ENCODE results near the gene MED23. TPM values are rescaled to one million over a fixed set of nuclear protein-coding genes. Genes with fewer than 3 reads are reported as not detected.

Gene MED23
- polyA plus RNA-seq, 1 of the 3 experiments (the other 2 are of a cell fraction), result 10.1 TPM

- Histone ChIP-seq H2AFZ (ENCODE audit: low read depth) (no peak overlapping the region), H3K79me2 (ENCODE audit: insufficient read depth) (no peaks in the 10 kb centered on the region), H3K4me3 (ENCODE audit: low read depth in 2 of 2, low read length in 1 of 2) (no peak overlapping the region), H4K20me1 (ENCODE audit: insufficient read depth) (no peaks in the 10 kb centered on the region), H3K9me2 (no peaks in the 10 kb centered on the region), H3K36me3 (replicated peaks in 1 of 2; ENCODE audit: control insufficient read depth in 1 of 2, insufficient read depth in 2 of 2, low read length in 1 of 2) (no peaks in the 10 kb centered on the region), H3K27me3 (ENCODE audit: insufficient read depth) (0 out of 2 replicates have a peak, but pooled peaks cover under 1% of the 10 kb centered on the region), H3K9me3 (no peaks in the 10 kb centered on the region), H3K4me2 (no peak overlapping the region), H3F3A (replicated peaks; ENCODE audit: insufficient read depth) (no peaks in the 10 kb centered on the region), H3K9ac (no peak overlapping the region), H3K27ac (ENCODE audit: low read depth in 2 of 2, low read length in 1 of 2) (no peak overlapping the region), H3K4me1 (ENCODE audit: control insufficient read depth in 1 of 2, insufficient read depth in 2 of 2, low read depth in 1 of 2, low read length in 1 of 2) (no peaks in the 10 kb centered on the region)
- DNase-seq, result no peak
- 96% methylated on average over 1 of the region's 1 CpG for WGBS (ENCODE audit: low lambda C conversion rate)
- ChIA-PET CTCF (no interaction called here), POLR2A (no interaction called here)
- no peak for TF ChIP-seq CHD2 (IDR thresholded peaks at IDR 0.05; ENCODE audit: low read length, partially characterized antibody)
Measured at GRCh38 chr6:131641554-131641953, 13.5 kb upstream of the MED23 start.

- POLR2A ChIA-PET, result no interaction called here
Measured at GRCh38 chr6:131640576-131640975, 12.5 kb upstream of the MED23 start.

GRCh38 chr6:131640100-131640499, 12.1 kb upstream of the MED23 start:
- WGBS (ENCODE audit: low lambda C conversion rate), result 10% methylated on average over 2 of the region's 2 CpGs

More at GRCh38 chr6:131640576-131640975, 12.5 kb upstream of the MED23 start:
- no peak for TF ChIP-seq TCF12 (IDR thresholded peaks at IDR 0.05)
- TF ChIP-seq SIN3A (IDR thresholded peaks at IDR 0.05; ENCODE audit: borderline replicate concordance, low read depth, low read length), result no peak
- TF ChIP-seq RXRA (IDR thresholded peaks at IDR 0.05; ENCODE audit: borderline replicate concordance, low read depth), result no peak
- TF ChIP-seq FOXM1 (IDR thresholded peaks at IDR 0.05; ENCODE audit: low read depth), result no peak
- no peak for TF ChIP-seq RFX5 (IDR thresholded peaks at IDR 0.05; ENCODE audit: low read length)
- TF ChIP-seq EP300 (IDR thresholded peaks at IDR 0.05; ENCODE audit: borderline replicate concordance in 1 of 2, low read depth in 1 of 2, low read length in 1 of 2), result no peak
- Histone ChIP-seq H3K4me2 (no peak overlapping the region), H3K4me3 (ENCODE audit: low read depth in 2 of 2, low read length in 1 of 2) (no peak overlapping the region), H3K79me2 (ENCODE audit: insufficient read depth) (no peaks in the 10 kb centered on the region), H3K27me3 (ENCODE audit: insufficient read depth) (peaks cover 11% of the 10 kb centered on the region), H3F3A (replicated peaks; ENCODE audit: insufficient read depth) (no peaks in the 10 kb centered on the region), H2AFZ (ENCODE audit: low read depth) (no peak overlapping the region), H3K9me3 (no peaks in the 10 kb centered on the region), H3K4me1 (ENCODE audit: control insufficient read depth in 1 of 2, insufficient read depth in 2 of 2, low read depth in 1 of 2, low read length in 1 of 2) (no peaks in the 10 kb centered on the region), H4K20me1 (ENCODE audit: insufficient read depth) (no peaks in the 10 kb centered on the region), H3K27ac (ENCODE audit: low read depth in 2 of 2, low read length in 1 of 2) (no peak overlapping the region), H3K9me2 (no peaks in the 10 kb centered on the region), H3K9ac (no peak overlapping the region), H3K36me3 (replicated peaks in 1 of 2; ENCODE audit: control insufficient read depth in 1 of 2, insufficient read depth in 2 of 2, low read length in 1 of 2) (no peaks in the 10 kb centered on the region)
- 11% methylated on average over 3 of the region's 3 CpGs for WGBS (ENCODE audit: low lambda C conversion rate)
- DNase-seq, result no peak
- CTCF ChIA-PET, result interaction anchor here (1.2 to 2.9 kb wide), 2 partner anchors 12 to 27 kb away, joined by 4 to 24 read pairs; partner anchors contain the start of gene MED23

More at GRCh38 chr6:131640100-131640499, 12.1 kb upstream of the MED23 start:
- Histone ChIP-seq H3K27ac (ENCODE audit: low read depth in 2 of 2, low read length in 1 of 2) (no peak overlapping the region), H3K9me2 (no peaks in the 10 kb centered on the region), H3K4me1 (ENCODE audit: control insufficient read depth in 1 of 2, insufficient read depth in 2 of 2, low read depth in 1 of 2, low read length in 1 of 2) (no peaks in the 10 kb centered on the region), H3K36me3 (replicated peaks in 1 of 2; ENCODE audit: control insufficient read depth in 1 of 2, insufficient read depth in 2 of 2, low read length in 1 of 2) (no peaks in the 10 kb centered on the region), H3K4me3 (ENCODE audit: low read depth in 2 of 2, low read length in 1 of 2) (no peak overlapping the region), H3K27me3 (ENCODE audit: insufficient read depth) (peaks cover 11% of the 10 kb centered on the region), H3K9ac (no peak overlapping the region), H2AFZ (ENCODE audit: low read depth) (no peak overlapping the region), H4K20me1 (ENCODE audit: insufficient read depth) (no peaks in the 10 kb centered on the region), H3K4me2 (no peak overlapping the region), H3F3A (replicated peaks; ENCODE audit: insufficient read depth) (no peaks in the 10 kb centered on the region), H3K79me2 (ENCODE audit: insufficient read depth) (no peaks in the 10 kb centered on the region), H3K9me3 (no peaks in the 10 kb centered on the region)
- no peak for DNase-seq
- no peak for TF ChIP-seq NFIC (IDR thresholded peaks at IDR 0.05; ENCODE audit: borderline replicate concordance)
- no peak for TF ChIP-seq SMC3 (IDR thresholded peaks at IDR 0.05; ENCODE audit: low read depth, low read length)
- no peak for TF ChIP-seq GABPA (IDR thresholded peaks at IDR 0.05; ENCODE audit: low read depth)
- ChIA-PET POLR2A (no interaction called here), CTCF (interaction anchor here (1.2 to 2.9 kb wide), 3 partner anchors 12 to 754 kb away, joined by 3 to 24 read pairs (median 4); partner anchors contain the start of gene MED23)

Data from SK-N-SH (cell line).